ENCODE results near the gene DNAJC27. TPM values are rescaled to one million over a fixed set of nuclear protein-coding genes. Genes with fewer than 3 reads are reported as not detected.

Gene DNAJC27
- total and polyA plus RNA-seq, 2 of the 13 experiments (the other 11 are each of a cell fraction or from before 2014, with no cell fraction given) = 3.1 to 3.7 TPM

DNA sequence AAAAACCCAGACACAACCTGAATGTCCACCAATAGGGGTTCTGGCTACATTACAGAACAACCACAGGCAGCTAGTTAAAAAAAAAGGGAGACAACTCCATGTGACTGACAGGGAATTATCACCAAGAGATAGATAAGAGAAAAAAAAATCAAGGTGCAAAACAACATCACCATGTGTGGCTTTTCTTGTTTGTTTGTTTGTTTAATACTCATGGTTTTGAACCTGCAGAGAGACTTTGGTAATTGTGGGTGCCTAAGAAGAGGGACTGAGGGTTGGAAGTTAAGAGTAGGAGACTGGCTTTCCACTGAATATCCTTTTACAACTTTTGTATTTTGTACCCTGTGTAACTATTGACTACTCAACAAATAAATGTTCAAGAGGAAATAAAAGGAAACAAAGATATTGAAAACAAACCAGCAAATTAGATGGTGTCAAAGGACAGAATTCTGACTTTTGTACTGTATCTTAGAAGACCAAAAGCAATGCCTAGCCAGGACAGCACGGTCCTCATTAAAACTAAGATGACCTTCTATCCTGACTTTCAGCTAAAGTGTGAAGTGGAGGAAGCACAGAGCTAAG lies 22.5 kb upstream of the DNAJC27 start:
- Histone ChIP-seq H3K4me3 (replicated peaks in 1 of 3; ENCODE audit: insufficient read depth in 1 of 3, low read depth in 2 of 3, low read length in 3 of 3) (no peak overlapping the region), H4K20me1 (ENCODE audit: insufficient read depth, low read length) (no peaks in the 10 kb centered on the region), H3K4me1 (ENCODE audit: insufficient read depth, low read length) (peaks cover 28% of the 10 kb centered on the region), H2AFZ (ENCODE audit: low read length) (no peak overlapping the region), H3K79me2 (ENCODE audit: insufficient read depth, low read length) (no peaks in the 10 kb centered on the region), H3K9ac (ENCODE audit: insufficient read depth, low read depth, low read length) (no peak overlapping the region), H3K27me3 (ENCODE audit: control insufficient read depth in 1 of 2, insufficient read depth in 2 of 2, low read length in 2 of 2) (no peaks in the 10 kb centered on the region), H3K36me3 (replicated peaks in 1 of 2; ENCODE audit: control insufficient read depth in 1 of 2, insufficient read depth in 2 of 2, low read length in 2 of 2) (no peaks in the 10 kb centered on the region), H3K27ac (ENCODE audit: extremely low read length, insufficient read depth, low read length) (no peak overlapping the region), H3K4me2 (ENCODE audit: low read depth, low read length) (0 out of 2 replicates have a peak overlapping the region, but pooled peaks have one; percentile 0), H3K9me3 (ENCODE audit: low read length) (no peaks in the 10 kb centered on the region)
- FAIRE-seq = no peak
- 3% methylated on average over 1 of the region's 1 CpG for WGBS (ENCODE audit: low lambda C conversion rate)
- TF ChIP-seq ZNF577 (CRISPR knock-in tag; IDR thresholded peaks at IDR 0.05; ENCODE audit: borderline replicate concordance, low read depth) (no peak), ZFX (CRISPR knock-in tag; IDR thresholded peaks at IDR 0.05; ENCODE audit: low read depth) (no peak)
- TF ChIP-seq, protein P1, sequence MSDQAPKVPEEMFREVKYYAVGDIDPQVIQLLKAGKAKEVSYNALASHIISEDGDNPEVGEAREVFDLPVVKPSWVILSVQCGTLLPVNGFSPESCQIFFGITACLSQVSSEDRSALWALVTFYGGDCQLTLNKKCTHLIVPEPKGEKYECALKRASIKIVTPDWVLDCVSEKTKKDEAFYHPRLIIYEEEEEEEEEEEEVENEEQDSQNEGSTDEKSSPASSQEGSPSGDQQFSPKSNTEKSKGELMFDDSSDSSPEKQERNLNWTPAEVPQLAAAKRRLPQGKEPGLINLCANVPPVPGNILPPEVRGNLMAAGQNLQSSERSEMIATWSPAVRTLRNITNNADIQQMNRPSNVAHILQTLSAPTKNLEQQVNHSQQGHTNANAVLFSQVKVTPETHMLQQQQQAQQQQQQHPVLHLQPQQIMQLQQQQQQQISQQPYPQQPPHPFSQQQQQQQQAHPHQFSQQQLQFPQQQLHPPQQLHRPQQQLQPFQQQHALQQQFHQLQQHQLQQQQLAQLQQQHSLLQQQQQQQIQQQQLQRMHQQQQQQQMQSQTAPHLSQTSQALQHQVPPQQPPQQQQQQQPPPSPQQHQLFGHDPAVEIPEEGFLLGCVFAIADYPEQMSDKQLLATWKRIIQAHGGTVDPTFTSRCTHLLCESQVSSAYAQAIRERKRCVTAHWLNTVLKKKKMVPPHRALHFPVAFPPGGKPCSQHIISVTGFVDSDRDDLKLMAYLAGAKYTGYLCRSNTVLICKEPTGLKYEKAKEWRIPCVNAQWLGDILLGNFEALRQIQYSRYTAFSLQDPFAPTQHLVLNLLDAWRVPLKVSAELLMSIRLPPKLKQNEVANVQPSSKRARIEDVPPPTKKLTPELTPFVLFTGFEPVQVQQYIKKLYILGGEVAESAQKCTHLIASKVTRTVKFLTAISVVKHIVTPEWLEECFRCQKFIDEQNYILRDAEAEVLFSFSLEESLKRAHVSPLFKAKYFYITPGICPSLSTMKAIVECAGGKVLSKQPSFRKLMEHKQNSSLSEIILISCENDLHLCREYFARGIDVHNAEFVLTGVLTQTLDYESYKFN (CRISPR knock-in tag; conservative IDR thresholded peaks at IDR 0.05) = peak; percentile 32; the same call in 1 of the 2 replicates
- ChIA-PET POLR2A (no interaction called here), CTCF (ENCODE audit: low intra/inter-chr PET ratio, low total read pairs) (no interaction called here)
- intact Hi-C loops (cut with micrococcal nuclease; ENCODE audit: unreplicated experiment) (no loop called here), in situ Hi-C loops (cut with HindIII; ENCODE audit: extremely low pct_ligation_motif_present, low pct_unique_long_range_greater_than_20kb) (no loop called here)
- no peak for DNase-seq (ENCODE audit: low spot score)
- BruUV-seq (replicated peaks) = no TSS peak
- peak; percentile 40; the same call in 2 of the 3 replicates for ATAC-seq
